Activated CD4-positive, alpha-beta memory T cell treated with anti-CD3 and anti-CD28 coated beads for 36 hours (primary cell): ENCODE results near the gene SOCS2. TPM values are rescaled to one million over a fixed set of nuclear protein-coding genes. Genes with fewer than 3 reads are reported as not detected.

ENCODE experiments used
- CTCF ChIA-PET: fragments of 350-600 bp; sonication (Branson Sonifier 250); formaldehyde crosslinking; loops from one replicate; lab custom pipeline; 2021; ENCODE audit warnings: antibody characterized with exemption, inconsistent platforms; lab: Charles Lee
- POLR2A ChIA-PET: fragments of 350-600 bp; sonication (Branson Sonifier 250); formaldehyde crosslinking; loops from one replicate; lab custom pipeline; 2021; ENCODE audit warnings: antibody characterized with exemption; lab: Charles Lee
- DNase-seq: peaks from one replicate; pipeline ENCODE4 v3.0.0-alpha.2; 2020
- H3K27ac Mint-ChIP-seq: one replicate; pipeline ENCODE4 v1.8.0; 2021; ENCODE audit warnings: mixed read lengths
- H3K27me3 Mint-ChIP-seq: one replicate; pipeline ENCODE4 v1.8.0; 2021; ENCODE audit warnings: mixed read lengths
- H3K36me3 Mint-ChIP-seq: one replicate; pipeline ENCODE4 v1.8.0; 2021; ENCODE audit warnings: mixed read lengths
- H3K4me1 Mint-ChIP-seq: one replicate; pipeline ENCODE4 v1.8.0; 2021; ENCODE audit warnings: low read depth, mixed read lengths
- H3K4me3 Mint-ChIP-seq: one replicate; pipeline ENCODE4 v1.8.0; 2021; ENCODE audit warnings: mild to moderate bottlenecking, mixed read lengths
- H3K9me3 Mint-ChIP-seq: one replicate; pipeline ENCODE4 v1.8.0; 2021; ENCODE audit warnings: mixed read lengths
- intact Hi-C: fragments of 100-400 bp; cut with micrococcal nuclease; formaldehyde crosslinking; loops from one replicate; pipeline ENCODE4 v1.15.1; 2023
- total RNA-seq, 2 experiments: library from RNA; stranded (reverse); gene quantifications; one replicate each; pipeline ENCODE4 v1.2.3, GENCODE V29; 2021

The SOCS2 gene
- 10 to 100 TPM; 22.9 to 23.1 TPM for total RNA-seq

GRCh38 chr12:93571925-93572711 is at the start of gene SOCS2:
Gene SOCS2 (plus strand): TSS chr12:93572675. CDS start chr12:93572898, 223 bp downstream.
- intact Hi-C loops: loop anchor here (1.0 to 5.0 kb wide), 5 partner anchors 19 to 643 kb away; partner anchors contain the start of gene EEA1
- CTCF ChIA-PET: interaction anchor here (0.8 to 10.6 kb wide), 4 partner anchors 140 to 529 kb away, joined by 3 to 190 read pairs (median 11); no protein-coding TSS in a partner anchor
- peaks cover 21% of the 10 kb centered on the region for H3K36me3 Mint-ChIP-seq
- peak within 1 kb of the TSS; percentile 87 for H3K27ac Mint-ChIP-seq
- POLR2A ChIA-PET: interaction anchor here (0.6 to 2.0 kb wide), 3 partner anchors 9 to 530 kb away, joined by 4 to 7 read pairs (median 4); no protein-coding TSS in a partner anchor
- DNase-seq: peak; percentile 20
- peaks cover 32% of the 10 kb centered on the region for H3K4me1 Mint-ChIP-seq
- H3K27me3 Mint-ChIP-seq: peaks cover 14% of the 10 kb centered on the region
- H3K9me3 Mint-ChIP-seq: no peaks in the 10 kb centered on the region
- peak within 1 kb of the TSS; percentile 90 for H3K4me3 Mint-ChIP-seq

DNA sequence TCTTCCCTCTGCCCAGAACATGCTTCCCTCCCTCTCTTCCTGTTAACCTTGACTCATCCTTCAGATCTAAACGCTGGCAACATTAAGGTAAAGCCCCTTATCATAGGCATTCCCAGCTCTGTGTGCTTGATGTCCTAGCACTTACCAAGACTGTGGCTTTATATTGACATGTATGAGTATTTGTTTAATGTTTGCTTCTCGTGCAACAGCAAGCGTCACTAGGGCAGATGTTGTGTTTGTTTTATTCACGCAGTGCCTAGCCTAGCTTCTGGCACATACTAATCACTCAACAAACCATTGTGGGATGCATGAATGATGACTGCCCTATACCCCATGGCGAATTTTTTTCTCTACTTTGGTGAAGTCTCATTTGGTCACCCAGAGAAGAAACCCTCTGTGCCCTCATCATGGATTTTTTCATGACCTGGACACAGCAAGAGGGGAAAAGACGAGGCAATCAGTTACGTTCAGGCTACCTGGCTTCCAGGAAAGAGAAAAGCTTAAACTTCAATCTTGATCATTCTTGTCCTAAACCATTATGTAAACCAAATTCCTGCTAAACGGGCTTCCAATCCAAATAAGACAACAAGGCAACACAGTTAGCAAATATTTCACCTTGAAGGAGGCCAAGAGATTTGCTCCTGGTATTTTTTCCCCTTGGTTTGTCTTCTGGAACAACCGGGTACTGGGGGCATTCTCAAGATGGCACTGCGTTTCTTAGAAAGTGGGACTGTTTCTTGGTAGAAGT is 47.9 kb upstream of the SOCS2 start:
- POLR2A ChIA-PET: no interaction called here
- DNase-seq: no peak
- Mint-ChIP-seq H3K36me3 (no peaks in the 10 kb centered on the region), H3K27me3 (peaks cover 3% of the 10 kb centered on the region), H3K4me1 (no peaks in the 10 kb centered on the region), H3K4me3 (no peak overlapping the region), H3K27ac (no peak overlapping the region), H3K9me3 (no peaks in the 10 kb centered on the region)
- CTCF ChIA-PET: no interaction called here
- intact Hi-C loops: no loop called here

DNA sequence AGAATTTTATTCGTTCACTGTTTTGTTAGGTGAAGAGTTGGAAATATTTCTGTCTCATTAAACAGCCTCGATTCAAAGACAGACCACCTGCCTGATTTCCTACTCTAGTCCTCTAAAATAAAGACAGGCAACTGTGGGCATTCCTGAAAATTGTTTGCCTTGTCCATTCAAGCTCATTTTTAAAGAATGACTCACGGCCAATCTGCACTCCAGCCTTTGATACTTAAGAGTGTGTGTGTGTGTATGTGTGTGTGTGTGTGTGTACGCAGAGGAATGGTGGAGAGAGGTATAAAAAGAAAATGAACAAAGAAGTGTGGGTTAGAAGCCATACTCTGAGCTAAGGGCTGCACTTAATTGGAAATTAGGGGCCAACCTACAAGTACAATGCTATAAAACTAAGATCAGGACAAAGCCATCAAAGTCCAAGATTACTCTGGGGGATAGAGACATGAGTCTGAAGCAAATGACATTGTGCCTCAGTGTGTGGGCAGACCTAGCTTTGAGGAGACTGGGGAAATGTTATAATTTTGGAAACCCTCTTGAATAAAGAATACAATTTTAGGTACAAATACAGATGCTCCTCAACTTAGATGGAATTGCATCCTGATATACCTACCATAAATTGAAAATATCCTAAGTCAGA is 45.6 kb upstream of the SOCS2 start:
- Mint-ChIP-seq H3K36me3 (no peaks in the 10 kb centered on the region), H3K27me3 (peaks cover 3% of the 10 kb centered on the region), H3K4me3 (no peak overlapping the region), H3K9me3 (no peaks in the 10 kb centered on the region), H3K27ac (no peak overlapping the region), H3K4me1 (peaks cover 3% of the 10 kb centered on the region)
- POLR2A ChIA-PET: interaction anchor here (0.6 kb wide), 1 partner anchor 602 kb away, joined by 3 read pairs; no protein-coding TSS in a partner anchor
- CTCF ChIA-PET: interaction anchor here (0.5 to 1.3 kb wide), 3 partner anchors 24 to 575 kb away, joined by 3 to 4 read pairs (median 4); no protein-coding TSS in a partner anchor
- DNase-seq: no peak
- intact Hi-C loops: no loop called here

DNA sequence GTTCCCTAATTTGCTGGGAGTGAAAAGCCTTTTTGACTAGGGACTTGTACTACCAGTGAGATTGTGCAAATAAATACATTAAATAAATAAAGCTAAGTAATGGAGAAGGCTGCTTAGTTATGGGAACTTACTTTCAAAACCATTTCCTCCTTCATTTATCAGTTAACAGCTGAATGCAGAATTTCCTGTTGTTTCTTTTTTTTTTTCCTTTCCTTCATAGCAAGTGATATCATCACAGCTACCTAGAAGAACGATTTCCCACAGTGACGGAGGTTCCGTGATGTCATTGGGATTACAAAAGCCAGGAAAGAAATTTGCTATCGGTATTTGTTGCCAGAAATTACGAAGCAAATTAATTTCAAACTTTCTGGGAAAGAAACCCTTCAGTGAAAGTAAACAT is 42.1 kb upstream of the SOCS2 start:
- ChIA-PET CTCF (no interaction called here), POLR2A (interaction anchor here (0.7 kb wide), 1 partner anchor 13 kb away, joined by 3 read pairs; no protein-coding TSS in a partner anchor)
- DNase-seq: no peak
- no peak overlapping the region for H3K27ac Mint-ChIP-seq
- H3K36me3 Mint-ChIP-seq: no peaks in the 10 kb centered on the region
- peaks cover 3% of the 10 kb centered on the region for H3K4me1 Mint-ChIP-seq
- intact Hi-C loops: no loop called here
- no peaks in the 10 kb centered on the region for H3K9me3 Mint-ChIP-seq
- H3K4me3 Mint-ChIP-seq: no peak overlapping the region
- H3K27me3 Mint-ChIP-seq: no peaks in the 10 kb centered on the region

GRCh38 chr12:93533310-93533709 is 39.2 kb upstream of the SOCS2 start:
- no peak overlapping the region for H3K4me3 Mint-ChIP-seq
- DNase-seq: no peak
- intact Hi-C loops: no loop called here
- peaks cover 4% of the 10 kb centered on the region for H3K4me1 Mint-ChIP-seq
- no peaks in the 10 kb centered on the region for H3K27me3 Mint-ChIP-seq
- no peaks in the 10 kb centered on the region for H3K36me3 Mint-ChIP-seq
- H3K27ac Mint-ChIP-seq: no peak overlapping the region
- ChIA-PET CTCF (no interaction called here), POLR2A (no interaction called here)
- no peaks in the 10 kb centered on the region for H3K9me3 Mint-ChIP-seq

DNA sequence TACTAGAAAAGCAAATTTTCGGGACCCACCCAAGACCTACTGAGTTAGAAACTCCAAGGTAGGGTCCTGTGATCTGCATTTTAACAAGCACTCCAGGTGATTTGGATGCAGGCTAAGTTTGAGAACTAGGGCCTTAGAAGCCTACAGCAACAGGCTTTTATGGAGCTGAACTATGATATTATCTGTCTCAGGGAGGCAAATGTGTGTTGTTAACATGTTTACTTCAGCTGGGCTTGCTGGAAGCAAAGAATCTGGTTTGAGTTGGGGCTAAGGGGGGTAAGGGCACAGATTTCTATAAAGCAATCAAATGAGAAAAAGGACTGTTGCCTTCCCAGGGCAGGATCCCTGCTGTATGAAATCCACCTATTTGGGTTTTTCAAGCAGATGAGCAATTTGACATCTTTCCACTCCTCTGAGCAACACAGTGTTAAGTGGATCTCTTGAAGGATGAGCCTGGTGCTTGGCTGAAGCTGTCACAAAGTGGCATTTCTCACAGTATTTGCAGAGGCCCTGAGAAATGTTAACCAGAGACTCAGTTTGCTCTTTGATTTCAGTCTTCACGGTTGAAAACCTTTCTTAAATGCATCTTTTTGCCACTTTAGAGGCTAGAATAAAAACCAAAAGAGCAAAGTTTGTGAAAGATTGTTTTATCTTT is 36.2 kb upstream of the SOCS2 start:
- no peak for DNase-seq
- H3K27ac Mint-ChIP-seq: no peak overlapping the region
- no peaks in the 10 kb centered on the region for H3K36me3 Mint-ChIP-seq
- H3K9me3 Mint-ChIP-seq: no peaks in the 10 kb centered on the region
- intact Hi-C loops: no loop called here
- ChIA-PET POLR2A (no interaction called here), CTCF (no interaction called here)
- H3K4me1 Mint-ChIP-seq: peaks cover 2% of the 10 kb centered on the region
- H3K27me3 Mint-ChIP-seq: no peaks in the 10 kb centered on the region
- no peak overlapping the region for H3K4me3 Mint-ChIP-seq

DNA sequence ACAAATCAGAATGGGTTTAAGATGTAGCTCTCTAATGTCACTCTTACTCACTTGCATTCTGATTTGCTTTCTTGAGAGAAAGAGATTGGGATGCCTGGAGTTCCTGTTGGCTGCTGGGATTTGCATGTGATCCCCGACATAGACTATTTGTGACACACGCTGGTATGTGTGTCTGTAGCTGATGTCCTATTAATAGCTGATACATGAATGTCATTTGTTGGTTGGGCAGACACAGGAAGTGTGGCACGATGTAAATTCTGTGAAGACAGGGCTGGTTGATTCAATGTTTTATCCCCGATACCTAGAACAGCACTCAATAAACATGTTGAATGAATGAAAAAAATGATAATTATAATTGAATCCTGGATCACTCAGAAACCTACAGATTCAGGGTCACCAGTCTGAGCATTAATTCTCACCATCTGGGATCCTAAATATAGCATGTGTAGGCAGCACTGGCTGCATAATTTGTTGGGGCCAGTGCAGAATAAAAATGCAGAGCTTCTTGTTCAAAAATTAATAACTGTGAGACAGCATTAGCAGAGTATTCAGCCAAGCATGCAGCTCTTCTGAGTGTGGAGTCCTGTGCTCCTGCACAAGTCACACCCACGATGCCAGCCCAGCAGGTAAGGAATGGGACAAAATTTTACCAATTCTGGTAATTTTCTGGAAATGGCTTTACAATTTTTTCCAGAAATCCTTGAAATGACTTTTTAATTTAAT is 35.5 kb upstream of the SOCS2 start:
- POLR2A ChIA-PET: no interaction called here
- Mint-ChIP-seq H3K4me3 (no peak overlapping the region), H3K4me1 (peaks cover 6% of the 10 kb centered on the region), H3K27me3 (no peaks in the 10 kb centered on the region), H3K9me3 (no peaks in the 10 kb centered on the region), H3K27ac (no peak overlapping the region), H3K36me3 (no peaks in the 10 kb centered on the region)
- DNase-seq: no peak
- CTCF ChIA-PET: interaction anchor here (1.3 kb wide), 1 partner anchor 565 kb away, joined by 4 read pairs; no protein-coding TSS in a partner anchor
- intact Hi-C loops: no loop called here

DNA sequence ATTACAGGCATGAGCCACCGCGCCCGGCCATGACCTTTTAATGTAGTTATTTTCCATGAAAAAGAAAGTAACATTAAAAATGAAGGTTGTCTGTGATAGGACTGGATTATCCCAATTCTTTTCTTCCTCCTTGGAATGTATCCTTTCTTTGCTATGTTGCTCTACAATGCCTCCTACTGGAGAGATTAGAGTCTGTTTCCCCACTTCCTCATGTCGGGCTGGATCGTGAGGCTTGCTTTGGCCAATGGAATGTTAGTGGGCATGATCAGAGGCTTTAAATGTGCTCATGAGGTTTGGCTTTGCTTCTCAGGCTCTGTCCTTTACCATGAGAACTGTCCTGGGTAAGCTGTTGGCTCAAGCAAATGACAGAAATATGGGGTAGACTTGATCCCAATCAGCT is 34.7 kb upstream of the SOCS2 start:
- Mint-ChIP-seq H3K4me1 (peaks cover 9% of the 10 kb centered on the region), H3K27ac (no peak overlapping the region), H3K27me3 (no peaks in the 10 kb centered on the region), H3K36me3 (no peaks in the 10 kb centered on the region), H3K9me3 (no peaks in the 10 kb centered on the region), H3K4me3 (no peak overlapping the region)
- DNase-seq: no peak
- intact Hi-C loops: no loop called here
- ChIA-PET POLR2A (no interaction called here), CTCF (interaction anchor here (0.6 to 1.3 kb wide), 2 partner anchors 564 to 1185 kb away, joined by 3 to 4 read pairs; no protein-coding TSS in a partner anchor)

DNA sequence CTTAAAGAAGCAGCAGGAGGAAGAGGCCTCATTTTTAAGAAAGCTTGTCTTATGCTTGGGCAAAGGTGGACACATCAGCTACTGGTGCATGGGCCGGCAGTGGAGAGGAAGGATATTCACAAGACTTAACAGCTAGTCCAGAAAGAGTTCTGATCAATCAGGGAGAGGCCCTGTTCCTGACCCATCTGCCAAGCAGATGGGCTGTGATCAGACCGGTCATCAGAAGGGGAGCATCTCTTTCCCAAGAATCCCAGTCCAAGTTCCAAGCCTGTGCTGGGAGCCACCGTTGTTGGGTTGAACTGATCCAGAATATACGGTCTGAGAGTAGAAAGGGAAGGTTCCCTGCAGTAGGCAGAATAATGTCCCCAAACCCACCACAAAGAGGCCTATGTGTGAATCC is 32.7 kb upstream of the SOCS2 start:
- ChIA-PET CTCF (interaction anchor here (1.0 to 1.3 kb wide), 3 partner anchors 37 to 562 kb away, joined by 3 to 4 read pairs (median 3); no protein-coding TSS in a partner anchor), POLR2A (no interaction called here)
- no peak for DNase-seq
- no peak overlapping the region for H3K27ac Mint-ChIP-seq
- intact Hi-C loops: no loop called here
- H3K9me3 Mint-ChIP-seq: no peaks in the 10 kb centered on the region
- H3K36me3 Mint-ChIP-seq: no peaks in the 10 kb centered on the region
- H3K4me3 Mint-ChIP-seq: no peak overlapping the region
- H3K4me1 Mint-ChIP-seq: peaks cover 9% of the 10 kb centered on the region
- no peaks in the 10 kb centered on the region for H3K27me3 Mint-ChIP-seq

DNA sequence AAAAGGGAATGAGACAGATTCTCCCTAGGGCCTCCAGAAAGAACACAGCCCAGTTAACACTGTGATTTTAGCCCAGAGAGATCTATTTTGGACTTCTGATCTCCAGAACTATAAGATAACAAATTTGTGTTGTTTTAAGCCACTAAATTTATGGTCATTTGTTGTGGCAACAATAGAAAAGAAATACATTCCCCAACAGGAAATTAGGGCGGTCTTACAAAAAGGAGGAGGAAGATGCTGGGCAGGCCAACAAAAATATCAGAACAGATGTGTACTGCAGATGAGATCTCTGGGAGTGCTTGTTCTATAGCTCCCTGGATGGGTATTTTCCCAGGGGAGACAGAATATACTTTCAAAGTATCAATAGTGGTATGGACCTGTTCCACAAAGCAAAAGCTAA is 32.0 kb upstream of the SOCS2 start:
- intact Hi-C loops: no loop called here
- Mint-ChIP-seq H3K27me3 (no peaks in the 10 kb centered on the region), H3K36me3 (peaks cover 3% of the 10 kb centered on the region), H3K4me3 (no peak overlapping the region), H3K4me1 (peaks cover 9% of the 10 kb centered on the region), H3K9me3 (no peaks in the 10 kb centered on the region), H3K27ac (no peak overlapping the region)
- ChIA-PET CTCF (interaction anchor here (0.9 kb wide), 1 partner anchor 38 kb away, joined by 3 read pairs; no protein-coding TSS in a partner anchor), POLR2A (no interaction called here)
- no peak for DNase-seq
